ENCODE measurements around the gene SMAD9. TPM values are rescaled to one million over a fixed set of nuclear protein-coding genes. Genes with fewer than 3 reads are reported as not detected.

SMAD9 gene
- total RNA-seq, 4 donors from 2014 or later = 83.0 to 110 (median 102) TPM

DNA sequence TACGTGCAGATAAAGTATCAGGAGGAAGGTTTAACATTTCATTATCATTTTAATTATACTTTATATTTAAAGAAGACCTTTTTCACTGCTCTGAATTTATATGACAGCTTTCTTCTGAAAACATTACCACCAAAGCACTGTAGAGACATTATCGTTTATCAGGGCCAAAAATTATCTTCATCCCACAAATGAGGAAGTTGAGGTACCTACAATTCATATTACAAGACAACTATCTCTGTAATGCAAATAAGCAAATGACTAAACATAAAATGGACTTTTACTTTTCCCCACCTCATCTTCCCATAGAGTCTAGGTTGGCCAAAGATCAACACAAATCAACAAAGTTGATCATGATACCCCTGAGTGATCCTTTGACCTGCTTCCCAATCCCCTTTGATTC is 30.9 kb upstream of the SMAD9 start:
- no peaks in the 10 kb centered on the region for H3K4me1 ChIP-seq

DNA sequence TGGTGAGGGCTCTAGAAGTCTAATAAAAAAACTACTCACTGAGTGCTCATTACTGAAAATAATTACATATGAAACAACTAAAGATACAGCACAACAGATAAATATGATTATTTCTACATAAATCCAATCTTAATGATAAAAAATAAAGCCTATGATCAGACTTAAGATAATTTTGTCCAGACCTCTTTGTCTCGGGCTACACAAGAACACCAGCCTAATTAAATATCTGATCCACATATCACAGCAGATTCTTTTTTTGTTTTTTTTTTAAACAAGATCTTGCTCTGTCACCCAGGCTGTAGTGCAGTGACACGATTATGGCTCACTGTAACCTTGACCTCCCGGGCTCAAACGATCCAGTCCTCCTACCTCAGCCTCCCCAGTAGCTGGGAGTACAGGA is 30.3 kb upstream of the SMAD9 start:
- Histone ChIP-seq H3K27me3 (no peaks in the 10 kb centered on the region), H3K36me3 (peaks cover 0 to 21% of the 10 kb centered on the region in 2 donors), H3K9me3 (no peaks in the 10 kb centered on the region), H3K4me3 (replicated peaks in 1 of 3) (no peak overlapping the region), H3K27ac (no peak overlapping the region), H3K4me1 (no peaks in the 10 kb centered on the region)
- DNase-seq = no peak
- intact Hi-C loops (cut with DNase I) = no loop called here
- TF ChIP-seq POLR2A (IDR thresholded peaks at IDR 0.05) = no peak
- TF ChIP-seq, protein P1, sequence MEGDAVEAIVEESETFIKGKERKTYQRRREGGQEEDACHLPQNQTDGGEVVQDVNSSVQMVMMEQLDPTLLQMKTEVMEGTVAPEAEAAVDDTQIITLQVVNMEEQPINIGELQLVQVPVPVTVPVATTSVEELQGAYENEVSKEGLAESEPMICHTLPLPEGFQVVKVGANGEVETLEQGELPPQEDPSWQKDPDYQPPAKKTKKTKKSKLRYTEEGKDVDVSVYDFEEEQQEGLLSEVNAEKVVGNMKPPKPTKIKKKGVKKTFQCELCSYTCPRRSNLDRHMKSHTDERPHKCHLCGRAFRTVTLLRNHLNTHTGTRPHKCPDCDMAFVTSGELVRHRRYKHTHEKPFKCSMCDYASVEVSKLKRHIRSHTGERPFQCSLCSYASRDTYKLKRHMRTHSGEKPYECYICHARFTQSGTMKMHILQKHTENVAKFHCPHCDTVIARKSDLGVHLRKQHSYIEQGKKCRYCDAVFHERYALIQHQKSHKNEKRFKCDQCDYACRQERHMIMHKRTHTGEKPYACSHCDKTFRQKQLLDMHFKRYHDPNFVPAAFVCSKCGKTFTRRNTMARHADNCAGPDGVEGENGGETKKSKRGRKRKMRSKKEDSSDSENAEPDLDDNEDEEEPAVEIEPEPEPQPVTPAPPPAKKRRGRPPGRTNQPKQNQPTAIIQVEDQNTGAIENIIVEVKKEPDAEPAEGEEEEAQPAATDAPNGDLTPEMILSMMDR (IDR thresholded peaks at IDR 0.05) = no peak
- 94 to 98% methylated on average over 4 of the region's 4 CpGs for WGBS, 2 donors

More for the DNA sequence above, 30.9 kb upstream of the SMAD9 start:
- Histone ChIP-seq H3K27me3 (no peaks in the 10 kb centered on the region), H3K27ac (no peak overlapping the region), H3K4me3 (replicated peaks in 1 of 3) (no peak overlapping the region), H3K9me3 (no peaks in the 10 kb centered on the region), H3K36me3 (peaks cover 0 to 21% of the 10 kb centered on the region in 2 donors)
- TF ChIP-seq, protein P1 (IDR thresholded peaks at IDR 0.05) = no peak
- no peak for TF ChIP-seq POLR2A (IDR thresholded peaks at IDR 0.05)
- intact Hi-C loops (cut with DNase I) = no loop called here
- DNase-seq = no peak
- 95% methylated on average over 2 of the region's 2 CpGs for whole genome bisulfite sequencing, 2 donors

DNA sequence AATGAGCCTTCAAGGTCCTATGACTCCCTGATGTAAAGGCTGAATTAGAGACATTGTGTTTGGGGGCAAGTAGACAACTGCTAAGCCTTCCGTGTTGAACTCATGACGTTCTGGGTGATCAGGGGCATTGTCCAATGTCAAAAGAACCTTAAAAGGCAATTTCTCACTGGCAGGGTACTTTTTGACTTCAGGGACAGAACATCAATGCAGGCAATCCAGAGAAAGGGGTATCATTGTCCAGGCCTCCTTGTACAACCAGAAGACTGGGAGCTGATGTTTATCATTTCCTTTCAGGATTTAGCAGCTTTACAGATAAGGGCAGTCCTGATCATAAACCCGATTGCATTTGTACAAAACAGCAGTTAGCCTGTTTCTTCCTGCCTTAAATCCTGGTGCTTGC is 25.0 kb upstream of the SMAD9 start:
- H3K27me3 ChIP-seq = no peaks in the 10 kb centered on the region
- intact Hi-C loops (cut with DNase I) = no loop called here
- WGBS, 2 donors = 74 to 77% methylated on average over 3 of the region's 3 CpGs
- H3K27ac ChIP-seq = no peak overlapping the region
- no peaks in the 10 kb centered on the region for H3K4me1 ChIP-seq
- TF ChIP-seq POLR2A (IDR thresholded peaks at IDR 0.05) = no peak
- TF ChIP-seq, protein P1 (IDR thresholded peaks at IDR 0.05) = no peak
- no peaks in the 10 kb centered on the region for H3K9me3 ChIP-seq
- no peak overlapping the region for H3K4me3 ChIP-seq (replicated peaks in 1 of 3)
- no peak for DNase-seq
- H3K36me3 ChIP-seq = peaks cover 0 to 5% of the 10 kb centered on the region in 2 donors

DNA sequence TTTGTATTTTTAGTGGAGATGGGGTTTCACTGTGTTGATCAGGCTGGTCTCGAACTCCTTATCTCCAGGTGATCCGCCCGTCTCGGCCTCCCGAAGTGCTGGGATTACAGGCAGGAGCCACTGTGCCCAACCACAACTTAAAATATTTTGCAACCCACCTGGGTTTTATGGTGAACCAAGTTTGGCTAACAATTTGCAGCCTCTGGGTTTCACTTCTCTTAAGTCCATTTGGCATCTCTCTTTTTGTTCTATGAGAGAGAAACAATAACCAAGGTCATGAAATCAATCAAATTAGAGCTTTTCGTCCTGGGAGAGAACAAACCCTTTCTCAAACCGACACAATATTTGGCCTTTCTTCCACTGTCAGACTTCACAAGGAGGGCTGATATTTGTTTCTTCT is 5.6 kb upstream of the SMAD9 start:
- TF ChIP-seq POLR2A (IDR thresholded peaks at IDR 0.05) = no peak
- TF ChIP-seq, protein P1 (IDR thresholded peaks at IDR 0.05) = no peak
- Histone ChIP-seq H3K27me3 (no peaks in the 10 kb centered on the region), H3K27ac (no peak overlapping the region), H3K4me3 (replicated peaks in 1 of 3) (no peak overlapping the region), H3K4me1 (peaks cover 0 to 6% of the 10 kb centered on the region in 2 donors), H3K36me3 (no peaks in the 10 kb centered on the region), H3K9me3 (no peaks in the 10 kb centered on the region)
- WGBS, 2 donors = 85 to 89% methylated on average over 7 of the region's 7 CpGs
- intact Hi-C loops (cut with DNase I) = no loop called here
- no peak for DNase-seq

DNA sequence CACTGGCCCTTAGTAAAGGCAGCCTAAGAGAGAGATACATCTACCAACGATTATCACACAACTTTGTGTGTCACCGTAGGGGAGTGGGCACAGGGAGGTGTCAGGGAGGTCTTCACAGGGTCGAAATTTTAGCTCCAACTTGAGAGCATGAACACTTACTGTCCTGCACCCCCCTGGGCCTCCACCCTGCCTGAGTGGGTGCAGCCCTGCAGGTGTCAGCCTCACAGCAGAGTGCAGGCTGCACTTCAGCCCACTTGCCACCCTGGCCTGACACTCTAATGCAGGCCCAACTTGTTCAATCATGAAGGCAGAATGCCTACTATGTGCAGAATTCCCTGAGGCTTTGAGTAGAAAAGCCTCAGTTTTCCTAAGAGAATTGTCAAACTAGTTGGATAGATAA is 4.0 kb upstream of the SMAD9 start:
- intact Hi-C loops (cut with DNase I) = no loop called here
- Histone ChIP-seq H3K36me3 (no peaks in the 10 kb centered on the region), H3K4me1 (peaks cover 0 to 10% of the 10 kb centered on the region in 2 donors), H3K4me3 (replicated peaks in 1 of 3) (no peak overlapping the region), H3K27ac (no peak overlapping the region), H3K27me3 (no peaks in the 10 kb centered on the region), H3K9me3 (no peaks in the 10 kb centered on the region)
- TF ChIP-seq, protein P1 (IDR thresholded peaks at IDR 0.05) = no peak
- TF ChIP-seq POLR2A (IDR thresholded peaks at IDR 0.05) = no peak
- no peak for DNase-seq
- 80 to 82% methylated on average over 3 of the region's 3 CpGs for WGBS, 2 donors

Measured in thyroid gland (tissue), 4 donors.